Measurements from ENCODE around the gene UQCRHL.
"Not testable (repeated sequence)": the region's sequence is repeated elsewhere in the genome, so short reads cannot be mapped to it uniquely, and the experiment has no call there.

The UQCRHL gene

DNA sequence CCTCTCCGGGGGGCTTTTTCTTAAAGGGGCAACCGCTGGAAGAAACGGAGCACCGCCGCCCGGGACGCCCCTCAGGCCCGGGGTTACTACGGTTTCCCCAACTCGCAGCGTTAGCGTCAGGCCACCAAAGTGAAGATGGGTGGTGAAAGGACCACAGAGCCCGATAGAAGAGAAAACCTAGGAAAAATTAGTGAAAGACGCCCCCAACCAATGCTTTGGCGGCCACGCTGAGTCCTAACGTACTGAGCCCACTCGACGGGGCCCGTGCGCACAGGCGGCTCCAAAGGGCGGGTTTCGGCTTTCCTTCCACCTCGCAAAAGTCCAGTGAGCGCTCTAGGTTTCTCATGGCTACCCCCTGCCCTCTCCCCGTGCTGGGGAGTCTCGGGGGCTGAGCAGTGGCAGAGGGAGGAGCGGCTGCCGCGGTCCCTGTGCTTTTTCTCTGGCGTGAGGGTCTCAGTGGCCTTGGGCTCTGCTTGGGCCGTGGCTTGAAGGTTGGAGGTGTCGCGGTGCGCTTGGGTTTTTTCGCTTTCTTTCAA lies 27.8 kb upstream of the UQCRHL start:
- no peak for DNase-seq (ENCODE audit: low read depth)

DNA sequence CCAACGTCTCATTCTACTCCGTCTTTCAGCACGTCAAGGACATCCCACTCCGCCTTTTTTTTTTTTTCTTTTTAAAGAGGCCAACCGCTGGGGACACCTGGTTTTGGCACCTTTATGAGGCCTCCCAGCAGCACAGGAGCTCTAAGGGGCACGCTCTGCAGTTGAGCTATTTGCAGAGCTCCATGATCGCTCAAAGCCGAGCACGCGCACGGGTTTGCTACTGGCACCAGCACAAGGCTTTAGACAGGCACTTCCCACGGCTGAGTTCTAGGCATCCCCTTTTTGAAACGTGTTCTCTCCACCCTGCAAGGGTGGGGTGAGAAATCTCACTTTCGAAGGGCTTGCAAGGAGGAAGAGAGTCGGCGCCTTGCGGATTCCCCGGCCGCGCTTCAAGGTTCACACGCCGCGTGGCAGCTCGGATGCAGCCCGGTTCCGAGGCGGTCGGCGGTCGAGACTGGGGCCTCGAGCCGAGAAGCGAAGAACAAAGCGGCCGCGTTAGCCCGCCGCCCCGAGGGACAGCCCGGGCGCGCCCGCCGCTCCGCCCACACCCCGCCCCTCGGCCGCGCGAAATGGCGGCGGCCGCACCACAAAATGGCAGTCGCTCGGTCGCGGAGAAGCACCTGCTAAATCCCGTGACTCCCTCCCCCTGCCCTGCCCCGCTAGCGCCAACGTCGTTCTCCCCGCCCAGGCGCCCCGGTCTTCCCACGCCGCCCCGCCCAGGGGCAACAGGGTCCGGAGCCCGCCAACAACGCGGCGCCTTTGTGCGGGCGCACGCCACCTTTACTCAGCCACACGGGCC lies 27.2 kb upstream of the UQCRHL start:
- peak; percentile 84 for DNase-seq (ENCODE audit: low read depth)

DNA sequence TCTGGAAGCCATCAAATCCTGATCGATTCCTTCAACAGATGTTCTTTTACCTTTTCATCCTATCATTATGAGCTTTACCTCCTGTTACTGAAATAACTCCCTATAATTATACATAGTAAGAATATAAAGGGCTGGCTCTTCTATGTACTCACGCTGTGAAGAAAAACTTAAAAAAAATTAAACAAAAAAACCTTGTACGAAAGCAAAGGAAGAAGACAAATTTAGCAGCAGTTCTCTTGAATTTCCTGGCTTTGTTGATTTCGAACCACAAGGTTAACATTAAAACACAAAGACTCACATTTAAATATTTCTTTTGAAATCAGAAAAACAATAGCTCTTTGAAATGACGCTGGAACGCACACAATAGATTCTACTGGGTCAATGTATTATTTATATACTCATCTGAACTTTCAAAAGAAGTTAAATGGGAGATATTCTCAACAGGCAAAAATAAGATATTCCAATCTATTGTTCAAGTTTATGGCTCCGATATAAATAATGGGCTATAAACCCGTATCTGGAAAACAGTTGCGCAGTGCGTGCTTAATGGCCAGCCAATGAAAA lies 26.5 kb upstream of the UQCRHL start:
- no peak for DNase-seq (ENCODE audit: low read depth)

DNA sequence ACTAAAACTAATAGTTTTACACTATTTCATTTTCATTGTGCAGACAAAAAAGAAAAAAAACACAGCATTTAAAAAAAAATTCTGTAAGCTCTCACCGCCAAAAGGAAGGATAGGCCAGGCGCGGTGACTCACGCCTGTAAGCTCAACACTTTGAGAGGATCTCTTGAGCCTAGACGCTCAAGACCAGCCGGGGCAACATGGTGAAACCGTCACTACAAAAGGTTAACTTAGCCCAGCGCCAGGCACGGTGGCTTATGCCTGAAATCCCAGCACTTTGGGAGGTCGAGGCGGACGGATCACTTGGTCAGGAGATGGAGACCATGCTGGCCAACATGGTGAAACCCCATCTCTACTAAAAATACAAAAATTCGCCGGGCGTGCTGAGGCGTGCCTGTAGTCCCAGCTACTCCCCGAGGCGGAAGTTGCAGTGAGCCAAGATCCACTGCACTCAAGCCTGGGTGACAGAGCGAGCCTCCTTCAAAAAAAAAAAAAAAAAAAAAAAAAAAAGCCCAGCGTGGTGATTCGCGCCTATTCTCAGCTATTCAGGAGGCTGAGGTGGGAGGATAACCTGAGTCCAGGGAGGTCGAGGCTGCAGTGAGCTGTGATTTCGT lies 25.7 kb upstream of the UQCRHL start:
- DNase-seq (ENCODE audit: low read depth): peak; percentile 9

DNA sequence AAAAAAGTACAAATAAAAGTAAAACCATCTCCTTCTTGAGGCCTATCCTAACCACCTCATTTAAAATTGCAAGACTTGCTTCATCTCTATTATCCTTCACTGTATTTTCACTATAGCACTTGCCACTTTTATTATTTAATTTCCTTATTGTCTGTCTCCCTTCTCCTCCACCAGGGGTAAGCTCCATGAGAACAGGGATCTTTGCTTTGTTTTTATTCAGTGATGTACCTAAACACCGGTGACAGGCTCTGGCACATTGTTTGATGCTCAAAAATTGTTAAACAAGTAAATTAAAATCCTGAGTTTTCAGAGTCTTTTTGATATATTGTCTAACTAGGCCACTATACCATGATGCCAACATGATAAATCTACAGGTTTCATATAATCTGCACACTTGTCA lies 22.8 kb upstream of the UQCRHL start:
- no peak for DNase-seq (ENCODE audit: low read depth)

DNA sequence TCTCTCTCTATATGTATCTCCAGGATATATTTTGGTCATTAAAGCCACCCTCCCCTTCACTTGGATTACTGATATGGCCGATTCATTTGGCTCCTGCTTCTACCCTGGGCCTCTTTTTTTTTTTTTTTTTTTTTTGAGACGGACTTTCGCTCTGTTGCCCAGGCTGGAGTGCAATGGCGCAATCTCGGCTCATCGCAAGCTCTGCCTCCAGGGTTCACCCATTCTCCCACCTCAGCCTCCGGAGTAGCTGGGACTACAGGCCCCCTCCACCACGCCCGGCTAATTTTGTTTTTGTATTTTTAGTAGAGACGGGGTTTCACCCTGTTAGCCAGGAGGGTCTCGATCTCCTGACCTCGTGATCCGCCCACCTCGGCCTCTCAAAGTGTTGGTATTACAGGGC lies 21.5 kb upstream of the UQCRHL start:
- not testable (repeated sequence) for DNase-seq (ENCODE audit: low read depth)

DNA sequence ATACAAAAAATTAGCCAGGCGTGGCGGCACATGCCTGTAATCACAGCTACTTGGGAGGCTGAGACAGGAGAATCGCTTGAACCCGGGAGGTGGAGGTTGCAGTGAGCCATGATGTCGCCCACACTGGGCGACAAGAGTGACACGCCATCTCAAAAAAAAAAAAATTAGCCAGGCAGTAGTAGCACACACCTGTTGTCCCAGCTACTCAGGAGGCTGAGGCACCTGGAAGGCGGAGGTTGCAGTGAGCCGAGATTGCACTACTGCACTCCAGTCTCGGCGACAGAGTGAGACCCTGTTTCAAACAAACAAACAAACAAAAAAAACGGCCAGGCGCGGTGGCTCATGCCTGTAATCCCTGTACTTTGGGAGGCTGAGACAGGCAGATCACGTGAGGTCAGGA lies 20.1 kb upstream of the UQCRHL start:
- DNase-seq (ENCODE audit: low read depth): not testable (repeated sequence)

DNA sequence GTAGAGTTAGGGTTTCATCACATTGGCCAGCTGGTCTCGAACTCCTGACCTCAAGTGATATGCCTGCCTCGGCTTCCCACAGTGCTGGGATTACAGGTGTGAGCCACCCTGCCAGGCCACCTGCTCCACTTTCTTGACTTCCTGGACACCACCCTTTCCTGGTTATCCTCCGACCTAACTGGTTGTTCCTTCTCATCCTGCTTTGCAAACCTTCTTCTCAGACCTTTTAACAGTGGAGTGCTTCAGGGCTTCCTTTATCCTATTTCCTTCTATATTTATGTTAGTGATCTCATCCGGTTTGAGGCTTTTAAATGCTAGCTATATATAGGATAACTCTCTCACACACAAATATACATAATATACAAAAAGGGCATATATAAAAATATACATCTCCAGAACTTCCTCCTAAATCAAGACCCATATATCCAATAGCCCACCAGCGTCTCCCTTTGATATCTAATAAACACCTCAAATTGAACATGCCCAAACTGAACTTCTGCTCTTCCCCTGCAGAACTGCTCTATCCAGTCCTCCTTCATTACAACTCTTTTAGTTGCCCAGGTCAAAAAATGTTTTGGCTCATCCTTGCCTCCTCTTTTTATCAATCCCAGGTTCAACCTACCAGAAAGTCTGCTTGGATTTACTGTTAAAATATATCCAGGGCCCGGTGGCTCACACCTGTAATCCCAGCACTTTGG lies 19.5 kb upstream of the UQCRHL start:
- DNase-seq (ENCODE audit: low read depth): no peak

DNA sequence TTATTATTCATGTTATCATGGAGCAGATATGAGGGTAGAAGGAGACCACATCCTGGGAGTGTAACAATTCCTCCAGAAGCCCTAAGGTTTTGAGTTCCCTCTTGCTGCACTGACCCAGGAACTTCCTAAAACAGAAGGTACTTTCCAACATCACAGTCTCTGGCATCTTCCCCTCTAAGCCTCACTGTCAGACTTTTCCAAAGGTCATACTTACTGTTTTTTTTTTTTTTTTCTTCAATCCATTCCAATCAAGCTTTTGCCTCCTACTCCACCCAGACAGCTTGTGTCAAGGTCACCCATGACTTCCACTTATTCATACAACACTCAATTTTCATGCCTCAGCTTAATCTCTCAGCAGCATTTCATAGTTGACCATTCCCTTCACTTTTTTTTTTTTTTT lies 18.4 kb upstream of the UQCRHL start:
- DNase-seq (ENCODE audit: low read depth): no peak

DNA sequence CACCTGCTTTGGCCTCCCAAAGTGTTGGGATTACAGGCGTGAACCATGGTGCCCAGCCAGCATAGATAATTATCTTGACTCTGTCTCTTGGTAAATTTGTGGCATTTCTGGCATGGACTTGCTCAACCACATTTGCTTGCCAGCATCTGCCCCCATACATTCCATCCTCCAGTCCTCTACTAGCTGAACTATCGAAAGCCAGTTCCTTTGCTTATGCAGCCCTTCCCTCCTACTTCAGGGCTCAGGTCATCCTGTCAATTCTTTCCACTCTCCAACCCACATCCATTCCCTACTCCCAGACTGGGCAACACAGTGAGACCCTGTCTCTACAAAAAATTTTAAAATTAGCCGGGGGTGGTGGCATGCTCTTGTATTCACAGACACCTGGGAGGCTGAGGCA lies 13.0 kb upstream of the UQCRHL start:
- no peak for DNase-seq (ENCODE audit: low read depth)

DNA sequence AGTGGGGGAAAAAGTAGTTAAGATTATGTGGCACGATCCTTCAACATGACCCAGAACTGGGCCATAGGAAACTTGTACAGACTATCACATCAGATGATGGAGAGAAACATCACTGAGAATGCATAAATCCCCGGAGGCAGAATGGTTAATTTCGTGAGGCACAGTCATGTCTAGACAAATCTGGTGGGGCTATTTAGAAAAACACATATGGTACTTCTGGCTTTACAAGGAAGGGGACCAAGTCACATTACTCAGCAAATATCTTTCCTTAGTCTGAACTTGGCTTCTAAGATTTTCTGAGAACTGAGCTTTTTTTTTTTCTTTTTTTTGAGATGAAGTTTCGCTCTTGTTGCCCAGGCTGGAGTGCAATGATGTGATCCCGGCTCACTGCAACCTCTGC lies 9.2 kb upstream of the UQCRHL start:
- no peak for DNase-seq (ENCODE audit: low read depth)

DNA sequence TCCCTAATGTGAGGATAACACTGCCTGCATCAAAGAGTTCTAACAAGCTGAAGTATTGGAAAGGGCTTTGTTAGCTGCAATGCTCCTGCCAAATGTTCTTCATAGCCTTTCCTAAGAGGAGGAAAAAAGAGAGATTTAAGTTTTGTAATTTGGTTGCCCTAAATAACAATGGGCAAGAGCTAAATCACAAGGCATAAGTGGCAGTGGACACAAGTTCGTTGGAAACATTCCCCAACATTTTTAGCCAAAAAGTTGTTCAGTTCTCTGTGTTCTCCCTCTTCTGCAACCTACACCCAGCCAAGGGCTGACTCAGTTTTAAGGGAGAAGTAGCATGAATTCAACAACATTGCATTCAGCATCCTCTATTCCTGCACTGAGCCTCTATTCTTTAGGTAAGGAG lies 2.6 kb upstream of the UQCRHL start:
- no peak for DNase-seq (ENCODE audit: low read depth)

DNA sequence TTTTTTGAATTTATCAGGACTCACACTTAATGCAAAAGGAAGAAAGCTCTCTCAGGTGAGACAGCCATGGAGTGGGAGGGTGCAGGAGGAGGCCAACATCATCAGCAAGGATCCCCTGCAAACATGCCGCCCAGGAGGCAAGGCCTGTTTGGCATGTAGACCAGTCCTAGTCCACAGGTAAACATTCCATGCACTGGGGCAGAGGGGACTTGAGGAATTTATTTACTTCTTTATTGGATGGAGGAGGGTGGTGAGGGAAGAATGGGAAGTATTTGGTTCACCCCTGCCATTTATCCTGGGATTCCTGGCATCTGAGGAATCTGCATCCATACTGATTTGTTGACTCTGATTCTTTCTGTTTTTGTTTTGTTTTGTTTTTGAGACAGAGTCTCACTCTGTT lies 1.5 kb upstream of the UQCRHL start:
- DNase-seq (ENCODE audit: low read depth): no peak

DNA sequence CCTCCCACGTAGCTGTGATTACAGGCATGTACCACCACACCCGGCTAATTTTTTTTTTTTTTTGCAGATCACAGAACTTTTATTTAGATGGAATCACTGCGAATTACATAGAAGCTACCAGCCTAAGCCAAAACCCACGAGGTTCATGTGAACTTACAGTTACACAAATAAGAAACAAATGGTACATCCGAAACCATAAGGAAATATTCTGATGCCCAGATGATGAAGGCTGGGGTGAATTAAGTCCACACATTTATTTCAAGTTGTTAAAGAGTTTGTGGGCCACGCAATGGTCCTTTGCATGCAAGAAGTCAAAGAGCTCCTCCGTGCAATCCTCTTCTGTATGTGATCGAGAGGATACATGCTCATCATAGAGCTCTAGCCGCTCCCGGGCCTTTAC lies 328 bp downstream of the UQCRHL start:
- no peak for DNase-seq (ENCODE audit: low read depth)

DNA sequence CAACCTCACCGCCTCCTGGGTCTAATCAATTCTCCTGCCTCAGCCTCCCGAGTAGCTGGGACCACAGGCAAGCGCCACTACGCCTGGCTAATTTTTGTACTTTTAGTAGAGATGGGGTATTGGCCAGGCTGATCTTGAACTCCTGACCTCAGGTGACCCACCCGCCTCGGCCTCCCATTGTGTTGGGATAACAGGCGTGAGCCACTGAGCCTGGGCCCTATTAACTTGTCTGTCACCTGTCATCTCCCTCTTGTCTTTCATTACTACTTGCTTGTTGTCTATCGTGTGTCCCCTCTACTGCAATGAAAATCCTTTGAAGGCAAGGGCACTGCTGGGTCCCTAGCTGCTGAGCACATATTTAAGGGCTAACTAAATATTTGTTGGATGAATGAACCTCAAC lies 3.4 kb downstream of the UQCRHL start:
- DNase-seq (ENCODE audit: low read depth): no peak

DNA sequence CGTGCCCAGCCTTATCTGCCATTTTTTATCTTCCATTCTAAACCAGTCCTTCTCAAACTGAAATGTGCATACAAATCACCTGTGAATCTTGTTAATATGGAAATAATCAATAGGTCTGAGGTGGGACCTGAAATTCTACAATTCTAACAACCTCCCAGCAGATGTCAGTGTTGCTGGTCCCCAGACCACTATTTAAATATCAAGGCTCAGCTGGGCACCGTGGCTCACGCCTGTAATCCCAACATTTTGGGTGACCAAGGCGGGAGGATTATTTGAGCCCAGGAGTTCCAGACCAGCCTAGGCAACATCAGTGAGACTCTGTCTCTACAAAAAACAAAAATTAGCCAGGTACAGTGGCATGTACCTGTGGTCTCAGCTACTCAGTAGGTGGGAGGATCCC lies 4.1 kb downstream of the UQCRHL start:
- no peak for DNase-seq (ENCODE audit: low read depth)

DNA sequence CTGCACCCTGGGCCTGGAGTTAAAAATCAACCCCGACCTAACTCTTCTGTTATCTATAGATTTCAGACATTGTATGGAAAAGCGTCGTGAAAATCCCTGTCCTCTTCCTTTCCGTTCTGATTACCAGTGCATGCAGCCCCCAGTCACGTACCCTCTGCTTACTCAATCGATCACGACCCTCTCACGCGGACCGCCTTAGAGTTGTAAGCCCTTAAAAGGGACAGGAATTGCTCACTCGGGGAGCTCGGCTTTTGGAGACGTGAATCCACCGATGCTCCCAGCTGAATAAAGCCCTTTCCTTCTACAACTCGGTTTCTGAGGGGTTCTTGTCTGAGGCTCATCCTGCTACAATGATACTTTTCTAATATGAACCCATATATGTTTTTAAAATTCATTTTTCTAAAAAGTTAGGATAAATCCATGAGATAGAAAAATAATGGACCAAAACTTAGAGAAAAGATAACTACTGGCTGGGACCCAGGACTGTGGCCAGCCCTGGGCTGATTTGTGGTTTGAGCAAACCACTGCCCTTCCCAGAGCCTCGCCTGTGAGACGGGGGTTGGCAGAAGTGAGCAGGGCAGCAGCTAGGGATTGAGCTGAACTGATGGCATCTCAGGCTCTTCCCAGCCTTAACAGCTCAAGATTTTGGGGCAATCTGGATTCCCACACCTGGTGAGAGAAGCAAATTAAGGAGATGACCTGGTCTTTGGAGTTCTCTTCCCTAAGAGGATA lies 5.0 kb downstream of the UQCRHL start:
- no peak for DNase-seq (ENCODE audit: low read depth)

DNA sequence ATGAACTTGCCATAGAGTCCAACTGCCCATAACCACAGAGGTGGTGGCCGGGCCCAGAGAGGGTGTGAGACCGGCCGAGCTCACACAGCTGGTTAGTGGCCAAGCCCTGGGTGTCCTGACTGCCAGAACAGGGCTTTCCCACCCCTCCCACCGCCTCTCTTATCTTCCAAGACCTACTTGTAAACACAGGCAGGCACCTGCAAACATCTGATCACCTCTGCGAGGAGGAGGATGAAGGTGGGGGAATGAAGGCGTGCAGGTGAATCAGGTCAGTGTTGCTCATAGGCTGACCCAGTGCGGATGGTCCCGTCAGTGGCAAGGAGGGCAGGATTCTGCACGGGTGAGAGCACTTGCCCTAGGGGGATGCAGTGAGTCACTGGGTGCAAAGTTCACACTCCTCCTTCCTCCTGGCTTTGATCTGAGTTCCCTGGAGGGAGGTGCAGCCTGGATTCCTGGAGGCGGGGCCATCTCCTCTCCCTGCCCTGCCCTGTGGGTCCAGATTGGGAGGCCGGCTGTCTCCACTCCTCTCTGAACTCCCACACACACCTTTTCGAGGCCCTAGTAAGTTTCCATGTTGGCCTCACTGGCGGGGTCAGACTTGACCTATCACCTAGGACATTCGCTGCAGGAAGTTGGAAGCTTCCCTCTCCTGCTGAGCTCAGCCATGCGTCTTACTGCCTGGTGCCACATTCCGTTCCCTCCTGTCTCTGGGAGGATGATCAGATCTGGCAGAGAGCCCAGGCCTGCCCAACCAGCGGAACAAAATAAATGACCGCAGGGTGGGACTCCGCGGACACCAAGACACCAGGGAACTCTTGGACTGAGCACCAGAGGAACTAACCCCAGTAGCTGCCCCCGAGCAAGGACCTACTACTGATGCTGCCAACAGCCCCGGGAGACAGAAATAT lies 7.3 kb downstream of the UQCRHL start:
- no peak for DNase-seq (ENCODE audit: low read depth)

DNA sequence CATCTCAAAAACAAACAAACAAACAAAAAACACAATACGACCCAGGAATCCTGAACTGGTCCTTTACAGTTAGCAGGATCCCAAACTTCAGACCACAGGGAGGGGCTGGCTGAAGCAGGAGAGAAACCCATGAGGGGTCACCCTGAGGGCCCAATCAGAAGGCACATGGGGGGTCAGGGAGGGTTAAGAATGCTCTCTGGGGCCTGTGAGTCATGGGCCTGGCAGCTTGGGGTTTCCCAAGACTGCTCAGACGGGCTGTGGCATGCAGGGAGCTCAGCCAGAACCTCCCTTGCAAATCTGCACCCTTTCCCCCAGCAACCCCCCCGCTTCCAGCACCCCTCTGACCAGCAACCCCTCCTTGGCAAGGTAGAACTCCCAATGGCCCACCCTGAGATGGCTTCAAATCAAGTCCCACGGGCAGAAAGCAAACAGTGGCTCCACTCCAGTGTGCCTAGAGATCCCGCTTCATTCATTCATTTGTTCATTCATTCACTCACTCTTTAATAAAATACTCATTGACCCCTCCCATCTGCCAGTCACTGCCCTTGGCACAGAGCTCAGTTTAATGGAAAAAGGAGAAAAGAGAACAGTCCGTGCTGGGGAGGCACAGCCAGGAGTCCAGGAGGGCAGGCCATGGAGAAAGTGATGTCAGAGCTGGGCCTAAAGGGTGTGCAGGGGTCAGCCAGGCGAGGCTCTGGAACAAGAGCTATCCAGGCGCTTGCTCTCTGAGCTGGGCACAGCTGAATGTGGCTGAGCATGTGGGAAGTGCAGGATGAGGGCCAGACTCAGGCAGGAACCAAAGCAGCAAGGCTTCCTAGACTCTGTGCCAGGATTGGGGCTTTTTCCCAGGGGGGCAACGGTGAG lies 8.2 kb downstream of the UQCRHL start:
- no peak for DNase-seq (ENCODE audit: low read depth)

All from stimulated activated CD8-positive, alpha-beta memory T cell treated with anti-CD3 and anti-CD28 coated beads, Interleukin-12 subunit alpha, Interleukin-12 subunit beta, amount 100 ng/mL, for 4 hours (primary cell).